Gastroesophageal sphincter (tissue), 3 donors: ENCODE results near the gene GMEB1.
"Not testable (repeated sequence)": the region's sequence is repeated elsewhere in the genome, so short reads cannot be mapped to it uniquely, and the experiment has no call there.

Experiments
- CTCF ChIP-seq, 4 experiments: fragments of 200-600 bp in 2 of 4; fragments of 450-650 bp in 2 of 4; sonication (generic) in 1 of 4; IDR thresholded peaks; one replicate each; pipeline ENCODE4 v1.5.1; 2017 to 2019; ENCODE audit warnings: antibody characterized with exemption in 4 of 4, mild to moderate bottlenecking in 2 of 4, moderate library complexity in 2 of 4
- EP300 ChIP-seq: sonication (generic); formaldehyde crosslinking; IDR thresholded peaks from one replicate; pipeline ENCODE4 v1.6.1; 2017; ENCODE audit warnings: antibody characterized with exemption, mild to moderate bottlenecking

- not testable (repeated sequence) for TF ChIP-seq CTCF (IDR thresholded peaks at IDR 0.05); EP300
These were observed 23.0 kb downstream of the GMEB1 start for GRCh38 chr1:28691627-28692026.
